HG02763 (cell line): ENCODE results near the gene PSMB8.
"Not testable (repeated sequence)": the region's sequence is repeated elsewhere in the genome, so short reads cannot be mapped to it uniquely, and the experiment has no call there.

Source experiments
- ATAC-seq: cut with Tn5 transposase; IDR thresholded peaks from one replicate; pipeline ENCODE4 v1.9.1; 2021; ENCODE audit warnings: mild to moderate bottlenecking, moderate library complexity; ENCODE audit not compliant: unreplicated experiment

The PSMB8 gene

GRCh38 chr6:32843979-32844838, at the start of gene PSMB8:
PSMB8 (minus strand) TSS chr6:32844047; CDS start chr6:32843996, 51 bp downstream.
- ATAC-seq, result peak; percentile 70

GRCh38 chr6:32890831-32891230, 47.0 kb upstream of the PSMB8 start:
- ATAC-seq, result no peak

DNA sequence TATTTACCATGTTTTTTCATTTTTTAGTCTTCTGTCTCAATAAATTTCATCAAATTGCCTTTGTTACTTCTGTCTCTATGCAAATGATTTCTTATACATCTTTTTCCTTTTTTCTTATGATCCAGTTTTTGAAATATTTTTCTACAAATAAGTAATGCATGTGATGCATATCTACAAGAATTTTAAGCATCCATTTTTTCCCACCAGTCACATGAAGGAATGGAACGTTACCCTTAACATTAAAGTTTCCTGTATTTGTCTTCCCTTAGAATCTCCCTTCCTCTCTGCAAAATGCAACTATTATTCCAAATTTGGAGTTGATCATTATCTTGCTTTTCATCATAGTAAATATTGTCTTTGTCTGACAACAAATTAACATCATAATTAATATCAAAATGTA, 45.7 kb upstream of the PSMB8 start:
- no peak for ATAC-seq

DNA sequence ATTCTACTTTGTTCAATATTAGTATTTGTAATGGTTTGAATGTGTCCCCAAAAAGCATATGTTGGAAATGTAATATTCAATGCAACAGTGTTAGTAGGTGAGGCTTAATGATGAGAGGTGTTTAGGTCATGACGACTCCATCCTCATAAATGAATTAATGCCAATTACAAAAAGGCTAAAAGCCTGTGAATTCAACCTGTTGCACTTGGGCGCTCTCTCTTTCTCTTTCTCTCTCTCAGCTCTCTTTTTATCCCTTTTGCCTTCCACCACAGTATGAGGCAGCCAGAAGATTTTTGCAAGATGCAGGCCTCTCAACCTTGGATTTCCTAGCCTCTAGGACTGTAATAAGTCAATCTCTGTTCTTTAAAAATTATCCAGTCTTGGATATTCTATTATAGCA, 44.7 kb upstream of the PSMB8 start:
- ATAC-seq, result no peak

- ATAC-seq, result no peak
Measured at GRCh38 chr6:32887616-32888015, 43.8 kb upstream of the PSMB8 start.

DNA sequence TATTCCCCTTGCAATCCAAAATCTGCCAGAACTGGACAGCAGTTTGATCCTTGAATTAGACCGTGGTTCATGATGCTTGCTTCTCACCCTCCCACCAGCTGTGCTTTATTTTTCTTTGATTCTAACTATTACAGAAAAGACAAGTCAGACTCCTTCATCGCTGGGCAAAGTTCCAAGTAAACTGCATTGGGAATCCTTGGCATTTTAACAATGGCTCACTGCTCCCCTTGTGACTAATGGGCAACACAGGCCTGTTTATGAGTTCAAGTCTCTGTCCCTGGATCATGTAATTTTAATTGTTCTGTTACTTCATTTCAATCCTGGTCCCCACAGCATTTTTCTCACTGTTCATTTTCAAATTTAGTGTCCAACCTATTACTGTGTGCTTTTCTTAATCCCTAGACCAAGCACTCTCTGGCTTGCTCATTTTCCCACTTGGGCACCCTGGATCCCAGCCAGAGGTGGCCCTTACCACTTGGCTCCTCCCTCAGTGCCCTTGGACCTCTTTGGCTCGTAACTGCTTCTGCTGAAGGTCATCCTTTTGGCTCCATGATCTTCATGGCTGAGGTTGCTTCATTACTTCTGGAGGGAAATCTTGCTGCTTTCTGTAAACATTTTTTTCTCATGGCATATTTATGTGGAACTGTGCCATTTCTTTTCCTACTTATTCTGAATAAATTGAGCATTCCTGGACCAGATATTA, 43.0 kb upstream of the PSMB8 start:
- ATAC-seq, result no peak

- no peak for ATAC-seq
Measured at GRCh38 chr6:32885698-32886286, 41.9 kb upstream of the PSMB8 start.

DNA sequence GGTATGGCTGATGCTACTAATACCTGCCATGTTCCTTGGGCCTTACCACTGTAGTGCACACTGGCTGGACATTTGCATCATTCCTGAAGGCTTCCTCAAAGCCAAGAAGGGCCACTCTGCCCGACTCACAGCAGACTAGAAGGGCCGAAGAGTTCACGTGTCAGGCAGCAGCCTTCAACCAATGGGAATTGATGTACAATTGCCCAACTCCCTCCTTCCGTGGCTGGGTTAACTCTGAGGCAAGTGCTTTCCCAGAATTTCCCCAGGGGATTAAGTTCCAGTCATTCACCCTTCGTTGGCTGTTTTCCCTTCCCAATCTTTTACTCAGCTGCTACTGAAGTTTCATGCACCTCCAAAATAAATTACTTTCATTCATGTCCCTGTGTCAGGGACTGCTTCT, 39.9 kb upstream of the PSMB8 start:
- no peak for ATAC-seq

- ATAC-seq, result no peak
Measured at GRCh38 chr6:32882879-32883250, 39.0 kb upstream of the PSMB8 start.

GRCh38 chr6:32880962-32881361, 37.1 kb upstream of the PSMB8 start:
- ATAC-seq, result not testable (repeated sequence)

GRCh38 chr6:32879691-32880090, 35.8 kb upstream of the PSMB8 start:
- no peak for ATAC-seq

DNA sequence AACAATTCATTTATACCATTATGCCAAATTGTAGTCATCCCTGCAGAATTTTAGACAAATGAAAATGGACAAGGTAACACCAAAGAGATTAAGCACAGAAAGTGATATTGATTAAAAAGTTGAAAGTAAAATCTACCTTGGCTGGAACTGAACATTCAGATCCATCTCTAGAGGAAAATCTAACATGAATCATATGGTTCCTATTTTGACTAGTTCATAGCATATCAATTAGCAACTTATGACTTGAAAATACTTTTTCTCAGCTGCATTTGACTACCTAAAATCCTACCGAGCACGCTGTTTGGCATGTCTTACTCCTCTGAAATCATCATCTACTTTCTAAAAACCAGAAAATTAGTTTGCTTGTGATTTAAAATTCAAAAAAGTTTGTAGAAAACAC, 32.8 kb upstream of the PSMB8 start:
- no peak for ATAC-seq

- ATAC-seq, result not testable (repeated sequence)
Measured at GRCh38 chr6:32873947-32874346, 30.1 kb upstream of the PSMB8 start.

DNA sequence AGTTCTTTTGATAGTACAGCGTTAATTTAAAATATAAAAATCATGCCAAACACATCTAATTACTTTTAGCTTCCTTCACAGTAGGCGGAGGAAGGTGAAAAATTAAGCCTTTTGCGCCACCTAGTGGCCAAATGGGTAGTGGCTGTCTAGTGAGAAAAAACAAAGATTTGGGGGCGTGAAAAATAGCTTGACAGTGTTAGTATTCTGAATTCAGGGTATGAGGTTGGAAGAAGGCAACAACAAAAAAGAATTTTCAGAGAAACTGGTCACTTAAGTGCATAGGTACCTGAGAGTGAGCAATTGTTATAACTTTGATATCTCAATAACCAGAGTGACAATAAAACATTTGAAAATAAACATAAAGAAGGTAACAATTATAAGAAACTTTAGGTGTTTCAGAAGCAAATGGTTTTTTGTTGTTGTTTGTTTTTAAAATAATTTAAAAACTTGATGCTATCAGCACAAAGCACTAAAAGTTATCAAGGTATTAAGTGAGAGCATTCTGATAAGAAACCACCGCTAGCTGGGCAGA, 24.5 kb upstream of the PSMB8 start:
- ATAC-seq, result no peak

- ATAC-seq, result no peak
Measured at GRCh38 chr6:32867554-32868256, 23.9 kb upstream of the PSMB8 start.

- ATAC-seq, result no peak
Measured at GRCh38 chr6:32867022-32867477, 23.2 kb upstream of the PSMB8 start.

DNA sequence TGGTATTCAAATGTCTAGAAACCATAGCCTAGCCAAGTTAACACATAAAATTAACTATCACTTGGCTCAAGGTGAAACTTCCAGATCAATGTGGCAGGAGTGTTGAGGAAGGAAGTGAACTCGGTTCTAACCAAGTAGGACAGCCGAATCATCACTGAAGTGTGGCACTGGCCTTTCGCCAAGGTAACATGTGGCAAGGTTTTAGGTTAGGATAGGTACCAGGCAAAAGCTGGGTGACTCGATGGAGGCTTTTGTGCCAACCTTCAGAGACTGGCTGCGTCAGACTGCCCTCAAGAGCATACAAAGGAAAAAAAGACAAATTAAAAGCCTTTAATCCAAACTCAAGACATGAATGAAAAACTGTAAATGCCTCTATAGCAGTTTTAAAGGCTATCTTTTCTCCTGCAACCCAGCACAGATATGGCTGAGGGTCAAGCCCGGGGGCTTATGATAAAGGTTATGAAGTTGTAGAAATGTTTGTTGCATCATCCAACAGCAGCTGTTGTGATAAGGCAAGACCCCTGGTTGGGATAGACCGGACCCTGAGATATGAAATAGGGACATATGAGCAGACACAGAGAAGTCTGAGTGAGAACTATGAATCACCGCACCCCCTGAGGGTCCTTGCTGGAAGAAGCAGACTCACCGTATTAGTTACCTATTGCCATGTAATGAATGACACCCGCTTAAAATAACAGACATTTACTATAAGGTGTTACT, 22.0 kb upstream of the PSMB8 start:
- ATAC-seq, result no peak

- no peak for ATAC-seq
Measured at GRCh38 chr6:32862725-32863124, 18.9 kb upstream of the PSMB8 start.

- no peak for ATAC-seq
Measured at GRCh38 chr6:32860674-32861073, 16.8 kb upstream of the PSMB8 start.

DNA sequence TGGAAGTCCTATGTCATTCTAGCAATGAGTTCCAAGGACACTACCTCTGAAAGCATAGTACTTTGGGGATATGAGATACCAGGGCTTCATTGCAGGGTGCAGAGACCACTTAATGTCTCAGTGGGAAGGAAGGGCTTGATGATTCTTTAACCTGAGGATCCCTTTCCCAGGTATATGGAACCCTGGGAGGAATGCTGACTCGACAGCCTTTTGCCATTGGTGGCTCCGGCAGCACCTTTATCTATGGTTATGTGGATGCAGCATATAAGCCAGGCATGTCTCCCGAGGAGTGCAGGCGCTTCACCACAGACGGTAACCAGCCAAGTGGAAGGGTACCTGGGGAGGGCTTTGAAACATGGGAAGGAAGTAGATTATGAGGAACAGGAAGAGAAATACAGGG, 14.3 kb upstream of the PSMB8 start:
- ATAC-seq, result no peak
